T-cell (primary cell): Measurements from ENCODE around the gene SLC4A11. TPM values are rescaled to one million over a fixed set of nuclear protein-coding genes. Genes with fewer than 3 reads are reported as not detected.
A peak's percentile ranks its signal among the peaks of the same experiment; 100 is the strongest.

Source experiments
- ATAC-seq, 4 experiments: fragments of 200-7000 bp in 3 of 4; fragments of 150-1000 bp in 1 of 4; cut with Tn5 transposase; replicated peaks in 1 of 4; 1 replicate in 3 of 4; 2 replicates in 1 of 4; pipeline ENCODE4 v1.10.0; 2021; ENCODE audit warnings: moderate library complexity in 3 of 4, mild to moderate bottlenecking in 2 of 4, moderate number of reproducible peaks in 1 of 4
- CTCF ChIA-PET, 2 donors: fragments of 300-600 bp; sonication (Branson Sonifier 250); formaldehyde crosslinking; loops; one replicate each; lab custom pipeline; 2022; ENCODE audit warnings: antibody characterized with exemption in 2 of 2; lab: Charles Lee
- POLR2A ChIA-PET, 2 donors: fragments of 300-600 bp; sonication (Branson Sonifier 250); formaldehyde crosslinking; loops; one replicate each; lab custom pipeline; 2022; ENCODE audit warnings: antibody characterized with exemption in 2 of 2; lab: Charles Lee
- DNase-seq, 35 experiments: peaks; one replicate each; pipeline versions ENCODE4 v3.0.0 to v3.0.0-alpha.2; 2013 to 2023
- H3K27ac ChIP-seq: one replicate; pipeline ENCODE4 v1.5.1; 2013; ENCODE audit warnings: low read length
- H3K27me3 ChIP-seq, 2 experiments: replicated peaks in 1 of 2; 1 replicate in 1 of 2; 2 replicates in 1 of 2; pipeline versions ENCODE4 v1.6.1 to v1.7.0; 2013; ENCODE audit warnings: low read length in 1 of 2, mixed read lengths in 1 of 2; ENCODE audit not compliant: control insufficient read depth in 2 of 2, insufficient read depth in 2 of 2; ENCODE audit errors: extremely low read depth in 1 of 2
- H3K36me3 ChIP-seq, 2 donors: 1 replicate in 1 of 2; 2 replicates in 1 of 2; pipeline versions ENCODE4 v1.6.1 to v1.7.0; 2013; ENCODE audit warnings: low read length in 1 of 2; ENCODE audit not compliant: control insufficient read depth in 2 of 2, insufficient read depth in 1 of 2; ENCODE audit errors: extremely low read depth in 1 of 2
- H3K4me1 ChIP-seq, 2 experiments: 1 replicate in 1 of 2; 2 replicates in 1 of 2; pipeline versions ENCODE4 v1.6.1 to v1.7.0; 2013; ENCODE audit warnings: low read length in 2 of 2, mixed read lengths in 1 of 2; ENCODE audit not compliant: insufficient read depth in 2 of 2, control insufficient read depth in 1 of 2; ENCODE audit errors: extremely low read depth in 1 of 2
- H3K4me3 ChIP-seq, 2 donors: 1 replicate in 1 of 2; 2 replicates in 1 of 2; pipeline versions ENCODE4 v1.5.1 to v1.7.0; 2013; ENCODE audit warnings: mild to moderate bottlenecking in 2 of 2, low read length in 1 of 2, moderate library complexity in 1 of 2; ENCODE audit not compliant: control insufficient read depth in 1 of 2; ENCODE audit errors: extremely low read depth in 1 of 2
- H3K9me3 ChIP-seq: 2 replicates; pipeline ENCODE4 v1.7.0; 2013
- H3K27ac Mint-ChIP-seq, 2 donors: one replicate each; pipeline ENCODE4 v1.8.0; 2020 to 2021; ENCODE audit warnings: mild to moderate bottlenecking in 2 of 2, mixed read lengths in 2 of 2
- H3K27me3 Mint-ChIP-seq, 2 donors: one replicate each; pipeline ENCODE4 v1.8.0; 2021 to 2022; ENCODE audit warnings: mixed read lengths in 2 of 2
- H3K36me3 Mint-ChIP-seq: one replicate; pipeline ENCODE4 v1.8.0; 2021; ENCODE audit warnings: mixed read lengths
- H3K4me1 Mint-ChIP-seq, 3 donors: one replicate each; pipeline ENCODE4 v1.8.0; 2020 to 2022; ENCODE audit warnings: mixed read lengths in 3 of 3, mild to moderate bottlenecking in 1 of 3
- H3K4me3 Mint-ChIP-seq, 3 donors: one replicate each; pipeline ENCODE4 v1.8.0; 2020 to 2022; ENCODE audit warnings: mild to moderate bottlenecking in 3 of 3, mixed read lengths in 3 of 3, moderate library complexity in 3 of 3
- H3K9me3 Mint-ChIP-seq, 3 donors: one replicate each; pipeline ENCODE4 v1.8.0; 2020 to 2022; ENCODE audit warnings: mixed read lengths in 3 of 3
- WGBS: methylation state at CpG from one replicate; pipeline ENCODE4 v1.1.5; 2013; ENCODE audit warnings: missing lambda C conversion rate; ENCODE audit not compliant: insufficient coverage; 5-methylcytosine and 5-hydroxymethylcytosine counted together
- total RNA-seq, 35 experiments: library from RNA in 6 of 35; stranded (reverse) in 6 of 35; fragments of 120-200 nt in 1 of 35; gene quantifications; one replicate each; pipeline versions ENCODE4 v1.2.1 to v1.2.4 and lab custom pipeline; 2013 to 2026

SLC4A11 gene
- total RNA-seq, 5 donors from 2014 or later (not counting 1 experiment from before 2014, with no cell fraction given) = 0.43 to 3.9 (median 1.4) TPM

DNA sequence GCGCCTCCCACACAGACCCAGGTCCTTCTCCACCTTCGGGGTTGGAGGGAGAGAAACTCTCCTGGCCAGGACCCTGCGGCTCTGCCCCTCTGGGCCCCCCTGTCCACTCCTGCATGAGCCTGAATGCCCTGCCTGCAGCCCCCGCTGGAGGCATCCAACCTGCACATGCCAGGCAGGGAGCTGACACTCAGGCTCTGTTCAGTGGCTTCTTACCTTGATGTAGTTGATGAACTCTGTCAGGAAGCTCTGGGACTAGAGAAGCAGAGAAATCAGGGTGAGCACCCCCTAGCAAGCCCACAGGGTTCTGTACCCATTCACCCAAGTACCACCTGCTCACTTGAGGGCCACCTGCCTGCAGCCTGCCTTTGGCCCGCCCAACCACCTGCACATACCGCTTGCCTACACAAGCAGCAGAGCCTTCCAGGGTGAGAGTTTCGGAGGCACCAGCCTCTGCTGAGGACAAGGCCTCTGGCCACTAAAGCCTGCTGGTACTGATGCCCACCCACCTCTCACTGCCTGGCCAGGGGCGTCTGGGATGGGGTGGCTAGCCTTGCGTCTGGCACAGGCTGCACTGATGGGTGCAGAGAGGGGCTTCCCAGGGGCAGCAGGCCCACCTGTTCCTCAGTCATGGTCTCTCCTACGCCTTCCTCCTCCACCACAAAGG lies 44.2 kb downstream of the SLC4A11 start:
- Histone ChIP-seq H3K9me3 (no peaks in the 10 kb centered on the region), H3K27ac (no peak overlapping the region), H3K4me1 (no peaks in the 10 kb centered on the region), H3K36me3 (peaks cover 15 to 86% of the 10 kb centered on the region in 2 donors), H3K27me3 (no peaks in the 10 kb centered on the region), H3K4me3 (no peak overlapping the region)
- POLR2A ChIA-PET = no interaction called here
- H3K27me3 Mint-ChIP-seq = no peaks in the 10 kb centered on the region
- peak overlapping the region in 1 of 2 donors; percentile 52 for H3K27ac Mint-ChIP-seq
- H3K36me3 Mint-ChIP-seq = peaks cover 54% of the 10 kb centered on the region
- CTCF ChIA-PET = no interaction called here
- no peaks in the 10 kb centered on the region for H3K9me3 Mint-ChIP-seq
- WGBS = 92% methylated on average over 6 of the region's 10 CpGs
- ATAC-seq = no peak
- peaks cover 0 to 21% (median 7%) of the 10 kb centered on the region in 3 donors for H3K4me1 Mint-ChIP-seq
- H3K4me3 Mint-ChIP-seq = no peak overlapping the region
- no peak for DNase-seq

DNA sequence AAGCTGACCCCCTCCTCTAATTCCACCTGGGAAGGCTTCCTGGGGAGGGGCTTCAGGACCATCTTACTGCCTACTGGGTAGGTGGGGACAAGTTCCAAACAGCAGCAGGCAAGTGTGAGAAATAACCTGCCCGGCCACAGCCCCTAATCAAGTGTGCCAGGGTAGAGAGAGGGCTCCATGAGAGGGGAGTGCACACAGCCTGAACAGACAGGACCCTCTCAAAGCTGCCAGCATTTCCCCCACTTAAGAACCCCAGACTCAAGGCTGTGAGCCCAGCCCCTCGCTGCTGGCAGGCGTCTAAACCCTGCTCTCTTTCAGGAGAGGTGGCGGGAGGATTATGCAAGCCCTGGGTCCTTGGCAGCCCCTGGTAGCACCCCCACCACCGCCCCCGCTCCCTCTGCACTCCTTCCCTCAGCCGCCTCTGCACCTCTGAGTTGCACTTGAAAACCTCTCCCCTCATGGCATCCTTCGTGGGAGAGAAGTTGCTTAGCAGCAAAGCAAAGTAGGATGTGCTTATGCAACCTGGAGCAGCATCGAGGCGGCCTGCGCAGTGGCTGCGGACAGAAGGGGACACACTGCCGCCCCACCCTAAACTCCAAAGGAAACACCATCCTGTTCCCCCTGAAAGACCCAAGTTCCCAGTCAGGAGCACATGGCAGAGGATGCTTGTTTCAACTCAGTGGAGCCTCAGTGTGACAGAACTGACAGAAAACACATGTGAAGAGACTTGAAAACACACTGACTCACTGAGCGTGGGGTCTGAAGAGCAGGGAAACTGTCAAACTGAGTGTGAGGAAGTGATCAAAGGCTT lies 45.0 kb downstream of the SLC4A11 start:
- Mint-ChIP-seq H3K4me1 (peaks cover 0 to 17% (median 7%) of the 10 kb centered on the region in 3 donors), H3K27ac (no peak overlapping the region), H3K4me3 (no peak overlapping the region), H3K27me3 (no peaks in the 10 kb centered on the region), H3K36me3 (peaks cover 47% of the 10 kb centered on the region), H3K9me3 (no peaks in the 10 kb centered on the region)
- 92% methylated on average over 9 of the region's 14 CpGs for WGBS
- Histone ChIP-seq H3K4me1 (no peaks in the 10 kb centered on the region), H3K9me3 (no peaks in the 10 kb centered on the region), H3K36me3 (peaks cover 10 to 79% of the 10 kb centered on the region in 2 donors), H3K27ac (no peak overlapping the region), H3K27me3 (no peaks in the 10 kb centered on the region), H3K4me3 (no peak overlapping the region)
- DNase-seq (no peak), ATAC-seq (no peak)
- POLR2A ChIA-PET = no interaction called here
- CTCF ChIA-PET = no interaction called here

DNA sequence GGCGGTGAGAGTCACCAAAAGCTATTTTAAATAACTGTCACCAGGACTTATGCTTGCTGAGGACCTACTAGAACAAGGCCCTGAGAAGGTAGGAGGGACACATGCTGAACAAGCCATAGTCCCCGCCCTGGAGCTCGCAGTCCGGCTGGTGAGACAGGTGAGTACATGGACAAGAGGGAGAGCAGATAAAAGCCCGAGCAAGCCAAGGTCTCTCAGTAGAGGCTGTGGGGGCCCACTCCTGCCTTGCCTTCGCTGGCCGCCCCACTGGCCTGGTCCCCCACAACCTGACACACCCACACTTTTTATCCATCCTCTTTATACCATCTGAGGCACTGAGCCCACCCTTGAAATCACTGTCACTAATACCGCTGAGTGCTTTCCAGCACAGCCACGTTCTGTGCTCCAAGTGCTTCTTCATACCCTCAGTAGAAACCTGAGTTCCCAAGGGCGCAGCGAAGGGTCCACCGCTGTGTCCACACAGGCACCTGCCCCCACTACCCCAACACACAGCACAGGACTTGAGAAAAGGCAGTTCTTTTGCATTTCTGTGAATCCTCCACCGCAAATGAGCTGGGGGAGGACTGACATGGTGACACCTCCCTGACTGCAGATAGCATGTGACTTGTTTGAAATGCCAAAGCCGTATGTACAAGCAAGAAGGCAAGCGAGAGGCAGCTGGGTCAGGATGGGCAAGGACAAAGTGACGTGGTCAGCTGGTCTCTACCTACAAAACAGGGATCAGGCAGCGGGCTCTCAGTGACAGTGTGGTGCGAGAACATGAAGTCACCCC lies 46.6 kb downstream of the SLC4A11 start:
- Histone ChIP-seq H3K4me3 (no peak overlapping the region), H3K4me1 (no peaks in the 10 kb centered on the region), H3K36me3 (peaks cover 13 to 70% of the 10 kb centered on the region in 2 donors), H3K27me3 (no peaks in the 10 kb centered on the region), H3K27ac (no peak overlapping the region), H3K9me3 (no peaks in the 10 kb centered on the region)
- Mint-ChIP-seq H3K36me3 (peaks cover 41% of the 10 kb centered on the region), H3K4me3 (no peak overlapping the region), H3K27me3 (no peaks in the 10 kb centered on the region), H3K27ac (peak overlapping the region in 1 of 2 donors; percentile 23), H3K4me1 (peaks cover 0 to 17% (median 7%) of the 10 kb centered on the region in 3 donors), H3K9me3 (no peaks in the 10 kb centered on the region)
- POLR2A ChIA-PET = no interaction called here
- CTCF ChIA-PET = no interaction called here
- ATAC-seq (no peak), DNase-seq (no peak)
- WGBS = 100% methylated on average over 14 of the region's 18 CpGs

DNA sequence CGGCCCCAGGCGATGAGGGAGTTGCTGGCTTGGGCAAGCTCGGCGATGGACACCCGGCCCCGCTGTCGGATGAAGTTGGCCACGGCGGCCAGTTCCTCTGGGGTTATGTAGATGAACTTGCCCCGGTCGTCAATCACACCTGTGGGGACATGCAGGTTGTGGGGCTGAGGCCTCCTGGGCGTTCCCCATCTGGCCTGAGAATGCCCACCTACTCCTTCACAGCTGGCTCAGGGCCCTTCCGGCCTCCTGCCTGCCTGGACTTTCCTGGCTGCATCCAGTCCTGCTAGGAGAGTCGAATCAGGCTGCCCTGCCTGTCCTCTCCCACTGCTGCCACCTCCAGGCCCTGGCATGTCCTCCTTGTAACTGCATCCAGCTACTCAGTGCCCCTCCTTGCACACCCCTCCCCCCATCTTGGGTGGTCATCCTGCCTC lies 48.3 kb downstream of the SLC4A11 start:
- H3K27ac Mint-ChIP-seq = peak overlapping the region in 1 of 2 donors; percentile 39
- DNase-seq (no peak), ATAC-seq (no peak)
- peaks cover 33% of the 10 kb centered on the region for H3K36me3 Mint-ChIP-seq
- Histone ChIP-seq H3K4me3 (no peak overlapping the region), H3K4me1 (no peaks in the 10 kb centered on the region), H3K9me3 (no peaks in the 10 kb centered on the region), H3K36me3 (peaks cover 13 to 58% of the 10 kb centered on the region in 2 donors), H3K27me3 (no peaks in the 10 kb centered on the region), H3K27ac (no peak overlapping the region)
- H3K4me1 Mint-ChIP-seq = peaks cover 0 to 11% (median 3%) of the 10 kb centered on the region in 3 donors
- no peaks in the 10 kb centered on the region for H3K9me3 Mint-ChIP-seq
- ChIA-PET CTCF (no interaction called here), POLR2A (no interaction called here)
- H3K27me3 Mint-ChIP-seq = no peaks in the 10 kb centered on the region
- 97% methylated on average over 10 of the region's 14 CpGs for WGBS
- H3K4me3 Mint-ChIP-seq = no peak overlapping the region

GRCh38 chr20:3189561-3190131 lies 49.3 kb downstream of the SLC4A11 start:
- no peaks in the 10 kb centered on the region for H3K27me3 Mint-ChIP-seq
- no peak for ATAC-seq
- H3K27me3 ChIP-seq = no peaks in the 10 kb centered on the region
- no peak overlapping the region for H3K4me3 Mint-ChIP-seq
- ChIA-PET CTCF (no interaction called here), POLR2A (no interaction called here)
- H3K36me3 Mint-ChIP-seq = peaks cover 27% of the 10 kb centered on the region
- peaks cover 0 to 6% (median 0%) of the 10 kb centered on the region in 3 donors for H3K4me1 Mint-ChIP-seq
- H3K4me1 ChIP-seq = no peaks in the 10 kb centered on the region
- DNase-seq = no peak
- no peak overlapping the region for H3K4me3 ChIP-seq
- no peak overlapping the region for H3K27ac ChIP-seq
- H3K27ac Mint-ChIP-seq = no peak overlapping the region
- no peaks in the 10 kb centered on the region for H3K9me3 Mint-ChIP-seq
- no peaks in the 10 kb centered on the region for H3K9me3 ChIP-seq
- H3K36me3 ChIP-seq = peaks cover 13 to 47% of the 10 kb centered on the region in 2 donors
- WGBS = 80% methylated on average over 3 of the region's 4 CpGs
